ENCODE measurements around the gene APP.
A peak's percentile ranks its signal among the peaks of the same experiment; 100 is the strongest.

APP gene
- total RNA-seq: 40.2 to 60.8 (median 46.1) reads per million in 4 donors

DNA sequence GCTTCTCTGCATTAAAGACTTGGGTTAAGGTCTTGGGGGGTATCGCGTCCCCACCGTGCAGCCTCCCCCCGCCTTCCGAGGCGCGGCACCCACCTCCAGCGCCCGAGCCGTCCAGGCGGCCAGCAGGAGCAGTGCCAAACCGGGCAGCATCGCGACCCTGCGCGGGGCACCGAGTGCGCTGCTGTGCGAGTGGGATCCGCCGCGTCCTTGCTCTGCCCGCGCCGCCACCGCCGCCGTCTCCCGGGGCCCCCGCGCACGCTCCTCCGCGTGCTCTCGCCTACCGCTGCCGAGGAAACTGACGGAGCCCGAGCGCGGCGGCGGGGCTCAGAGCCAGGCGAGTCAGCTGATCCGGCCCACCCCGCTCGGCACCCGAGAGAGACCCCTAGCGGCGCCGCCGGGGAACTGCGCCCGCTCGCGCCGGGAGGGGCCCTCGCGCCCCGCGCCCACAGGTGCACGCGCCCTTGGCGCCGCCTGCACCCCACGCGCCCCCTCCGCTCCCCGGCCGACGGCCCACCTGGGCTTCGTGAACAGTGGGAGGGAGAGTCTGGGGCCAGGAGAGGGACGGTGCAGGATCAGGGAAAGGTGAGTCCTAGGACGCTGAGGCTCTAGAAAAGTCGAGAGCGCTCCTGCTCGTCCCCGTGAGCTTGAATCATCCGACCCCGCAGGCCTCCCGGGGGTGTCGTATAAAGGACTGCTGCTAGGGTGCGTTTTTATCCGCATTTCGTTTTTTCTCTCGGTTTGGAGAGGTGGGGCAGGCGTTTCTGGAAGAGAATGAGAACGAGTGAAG is at the start of gene APP:
TSS of gene APP (minus strand) at position 300 of the 787 bp plus-strand sequence. CDS start at position 150, 150 bp downstream.
- DNase-seq: peak; percentile 63 to 83 (median 78)

DNA sequence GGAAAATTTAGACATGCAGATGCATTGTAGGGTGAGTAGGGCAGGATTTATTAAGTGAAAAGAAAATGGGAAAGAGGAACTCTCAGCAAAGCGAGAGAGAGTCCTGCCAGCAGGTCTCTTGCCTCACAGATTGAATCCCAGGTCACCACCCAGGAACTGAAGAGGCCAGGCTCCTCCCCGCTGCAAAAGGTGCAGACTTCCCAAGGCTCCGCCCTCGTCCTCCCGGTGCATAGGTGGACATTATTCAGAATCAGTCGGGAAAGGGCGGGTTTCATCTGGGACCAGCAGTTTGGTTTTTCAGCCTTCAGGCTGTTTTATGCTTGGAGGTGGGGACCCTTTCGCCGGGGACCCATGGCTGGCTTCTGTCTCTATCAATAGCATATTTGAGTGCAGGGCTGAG is 41.6 kb upstream of the APP start:
- DNase-seq: no peak

DNA sequence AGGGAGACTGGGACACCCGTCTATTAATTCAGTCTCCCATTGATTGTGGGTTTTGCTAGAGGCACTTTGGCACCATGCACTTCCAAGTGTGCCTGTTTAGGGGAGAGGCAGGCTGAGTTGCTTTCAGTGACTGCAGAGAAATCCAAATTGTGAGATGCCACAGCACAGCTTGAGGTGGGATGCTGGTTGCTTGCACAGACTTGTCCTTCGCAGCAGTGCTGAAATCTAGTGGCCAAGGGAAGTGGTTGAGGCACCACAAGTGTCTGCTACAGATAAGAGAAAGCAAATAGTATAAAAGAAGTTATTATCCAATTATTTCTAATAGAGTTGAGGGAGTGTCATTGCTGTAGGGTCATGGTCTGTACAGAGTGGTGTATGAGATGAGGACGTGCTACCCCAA is 40.0 kb upstream of the APP start:
- DNase-seq: no peak

DNA sequence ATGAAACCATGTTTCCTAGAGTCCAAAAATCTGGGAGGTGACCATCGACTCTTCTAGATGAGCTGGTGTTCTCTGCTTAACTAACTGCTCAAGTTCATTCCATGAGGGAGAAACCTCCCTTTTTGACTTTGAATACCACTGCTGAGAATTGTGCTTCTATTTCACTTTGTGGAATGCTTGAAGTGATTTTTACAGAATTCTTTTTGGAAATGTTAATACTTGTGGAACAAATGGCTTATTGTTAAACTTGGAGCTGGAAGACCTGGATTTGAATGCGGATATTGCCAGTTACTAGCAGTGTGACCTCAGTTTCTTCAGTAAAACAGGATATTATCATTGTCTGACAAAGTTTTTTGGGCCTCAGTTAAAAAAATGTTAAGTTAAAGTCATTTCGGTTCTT is 36.5 kb upstream of the APP start:
- DNase-seq: no peak

DNA sequence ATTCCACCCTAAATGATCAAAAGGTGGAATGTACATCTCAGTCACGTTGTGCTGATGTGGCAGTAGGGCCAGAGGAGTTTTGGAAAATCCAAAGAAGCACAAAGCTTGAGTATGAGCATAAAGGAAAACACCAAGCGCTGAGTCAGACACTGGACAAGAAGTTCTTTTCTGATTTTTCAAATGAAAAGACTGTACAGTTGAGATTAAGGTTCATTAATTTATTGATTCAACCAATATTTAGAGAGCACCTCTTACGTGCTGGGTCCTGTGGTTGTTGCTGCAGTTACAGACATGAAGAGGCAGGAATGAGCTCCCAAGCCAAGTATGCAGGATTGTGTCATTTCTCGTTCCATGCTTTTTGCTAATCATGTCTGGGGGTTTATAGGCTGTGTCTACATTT is 28.9 kb upstream of the APP start:
- no peak for DNase-seq

DNA sequence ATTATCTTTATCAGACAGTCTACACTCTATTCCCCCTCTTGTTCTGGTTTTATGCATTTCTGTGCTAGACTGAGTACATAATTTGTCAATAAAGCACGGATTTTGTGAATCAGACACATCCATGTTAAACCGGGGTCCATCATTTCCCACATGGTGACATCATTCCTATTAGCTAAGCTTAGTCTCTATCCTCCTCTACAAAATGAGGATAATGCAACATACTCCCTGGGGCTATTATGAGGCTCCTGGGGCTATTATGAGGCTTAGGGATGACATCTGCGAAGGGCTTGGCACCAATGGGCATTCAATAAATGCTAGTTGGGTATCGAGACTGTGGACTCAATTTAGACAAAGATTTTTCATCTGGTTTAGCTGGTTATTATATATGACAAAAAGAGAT is 25.1 kb upstream of the APP start:
- no peak for DNase-seq

DNA sequence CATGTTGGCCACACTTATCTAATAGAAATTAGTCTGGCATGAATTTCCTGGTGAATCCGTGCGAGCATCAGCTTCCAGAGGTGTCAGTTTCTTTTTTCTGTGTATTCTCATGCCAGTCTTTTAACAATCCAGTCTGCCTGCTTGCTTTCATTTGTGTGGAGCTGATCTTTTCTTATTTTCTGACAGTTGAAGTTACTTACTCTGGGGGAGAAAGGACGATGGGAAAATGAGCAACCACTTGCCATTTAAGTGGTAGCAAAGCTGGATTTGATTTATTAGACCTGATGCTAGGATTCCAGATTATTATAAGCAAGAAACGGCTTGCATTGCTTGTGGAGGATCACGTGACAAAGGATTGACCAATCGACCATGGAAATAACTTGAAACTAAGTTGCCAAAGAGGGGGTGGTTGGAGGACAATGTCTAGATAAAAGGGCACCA is 24.3 kb upstream of the APP start:
- DNase-seq: no peak

DNA sequence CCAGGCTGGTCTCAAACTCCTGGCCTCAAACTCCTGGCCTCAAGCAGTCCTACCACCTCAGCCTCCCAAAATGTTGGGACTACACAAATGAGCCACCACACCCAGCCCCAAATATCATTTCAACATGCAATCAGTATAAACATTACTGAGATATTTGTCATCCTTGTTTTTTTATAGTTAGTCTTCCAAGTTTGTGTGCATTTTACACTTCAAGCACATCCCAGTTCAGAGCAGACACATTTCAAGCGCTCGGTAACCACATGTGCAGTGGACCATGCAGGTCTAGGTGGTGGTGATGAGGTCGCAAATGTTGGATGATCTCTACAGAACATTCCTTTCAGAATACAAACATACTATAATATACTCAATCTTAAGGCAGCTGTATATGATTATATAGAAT is 23.8 kb upstream of the APP start:
- DNase-seq: no peak

DNA sequence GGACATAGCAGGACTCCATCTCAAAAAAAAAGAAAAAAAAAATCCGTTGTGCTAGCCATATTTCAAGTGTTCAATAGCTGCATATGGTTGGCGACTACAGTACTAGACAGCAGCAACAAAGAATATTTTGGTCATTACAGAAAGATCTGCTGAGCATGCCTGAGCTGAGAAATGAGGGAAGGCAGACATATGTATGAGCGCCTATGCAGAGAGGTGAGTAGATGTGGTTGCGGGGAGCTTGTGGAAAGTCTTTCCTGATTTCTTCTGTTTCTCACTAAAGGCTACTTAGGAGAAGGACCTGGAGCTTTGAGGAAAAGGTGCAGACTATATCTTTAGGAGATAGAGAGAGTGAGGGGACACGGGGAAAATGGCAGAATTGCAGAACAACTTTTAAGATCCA is 21.0 kb upstream of the APP start:
- no peak for DNase-seq

DNA sequence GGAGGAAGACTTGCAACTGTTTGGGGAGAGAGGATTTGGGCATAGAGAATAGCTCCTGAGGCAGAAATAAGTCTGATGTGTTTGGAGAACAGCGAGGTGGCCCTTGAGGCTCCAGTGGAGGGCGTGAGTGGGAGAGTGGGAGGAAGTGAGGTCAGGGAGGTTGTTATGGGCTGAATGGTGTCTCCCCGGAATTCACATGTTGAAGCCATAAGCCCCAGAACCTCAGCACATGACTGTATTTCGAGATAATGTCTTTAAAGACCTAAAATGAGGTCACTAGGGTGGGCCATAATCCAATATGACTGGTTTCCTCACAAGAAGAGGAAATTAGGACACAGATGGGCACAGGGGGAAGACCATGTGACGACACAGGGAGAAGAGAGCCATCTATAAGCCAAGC is 17.9 kb upstream of the APP start:
- DNase-seq: no peak

DNA sequence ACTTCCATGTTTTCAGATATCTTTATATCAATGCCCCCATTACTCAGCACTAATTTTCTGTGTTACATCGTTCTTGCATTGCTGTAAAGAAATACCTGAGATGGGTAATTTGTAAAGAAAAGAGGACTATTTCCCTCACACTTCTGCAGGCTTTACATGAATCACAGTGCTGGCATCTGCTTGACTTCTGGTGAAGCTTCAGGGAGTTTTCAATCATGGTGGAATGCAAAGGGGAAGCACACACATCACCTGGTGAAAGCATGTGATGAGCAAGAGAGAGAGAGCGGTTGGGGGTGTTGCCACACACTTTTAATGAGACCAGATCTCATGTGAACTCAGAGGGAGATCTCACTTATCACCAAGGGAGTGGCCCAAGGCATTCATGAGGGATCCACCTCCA is 14.9 kb upstream of the APP start:
- no peak for DNase-seq

DNA sequence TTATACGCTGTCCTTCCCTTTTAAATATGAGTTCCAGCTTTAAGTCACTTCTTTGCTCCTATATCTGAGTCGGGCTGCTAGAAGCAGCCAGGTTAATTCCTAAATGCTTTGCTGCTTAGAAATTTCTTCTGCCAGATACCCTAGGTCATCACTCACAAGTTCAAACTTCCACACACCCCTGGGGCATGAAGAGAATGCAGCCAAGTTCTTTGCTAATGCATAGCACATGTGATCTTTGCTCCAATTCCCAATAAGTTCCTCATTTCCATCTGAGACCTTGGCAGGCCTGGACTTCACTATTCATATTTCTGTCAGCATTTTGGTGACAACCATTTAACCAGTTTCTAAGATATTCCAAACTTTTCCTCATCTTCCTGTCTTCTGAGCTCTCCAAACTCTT is 14.5 kb upstream of the APP start:
- DNase-seq: no peak

DNA sequence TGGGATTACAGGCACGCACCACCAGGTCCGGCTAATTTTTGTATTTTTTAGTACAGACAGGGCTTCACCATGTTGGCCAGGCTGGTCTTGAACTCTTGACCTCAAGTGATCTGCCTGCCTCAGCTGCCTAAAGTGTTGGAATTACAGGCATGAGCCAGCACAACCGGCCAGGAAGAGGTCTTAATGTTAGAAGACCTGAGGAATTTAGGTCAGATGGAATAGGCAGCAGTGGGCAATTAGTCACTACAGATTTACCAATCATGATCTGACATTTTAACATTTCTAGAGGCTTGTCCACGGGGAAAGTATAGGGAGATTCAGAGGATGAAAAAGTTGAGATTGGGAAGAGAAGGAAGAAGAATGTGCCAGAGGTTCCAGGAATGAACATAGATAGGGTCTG is 8.9 kb upstream of the APP start:
- no peak for DNase-seq

DNA sequence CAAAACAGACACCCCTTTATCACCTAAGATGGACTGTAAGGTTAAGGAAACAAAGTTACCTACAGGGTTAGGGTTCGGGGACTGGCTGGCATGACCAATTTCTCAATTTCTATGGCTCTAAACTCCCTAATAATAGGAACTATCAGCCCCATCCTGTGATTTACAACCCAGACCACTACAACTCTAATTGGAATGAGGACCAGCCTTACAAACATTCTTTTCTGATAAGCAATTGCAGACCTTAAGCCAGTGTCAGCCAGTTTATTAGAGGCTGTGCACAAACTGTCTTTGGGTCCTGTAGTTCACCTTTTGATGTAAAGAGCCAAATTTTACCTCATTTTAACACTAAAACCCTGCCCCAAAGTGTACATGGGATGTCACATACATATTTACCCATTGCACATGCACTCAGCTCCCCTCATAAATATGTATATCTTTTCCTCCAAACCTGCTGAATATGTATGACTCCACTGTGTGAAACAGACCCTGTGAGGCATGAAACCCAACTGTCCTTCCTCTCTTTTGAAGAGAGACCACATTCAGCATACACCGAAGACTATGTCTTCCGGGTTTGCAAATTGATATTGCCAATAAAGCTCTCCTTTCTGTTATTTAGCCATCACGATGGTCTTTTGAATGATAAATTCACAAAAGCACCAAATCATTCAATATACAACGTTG is 7.3 kb upstream of the APP start:
- DNase-seq: no peak

DNA sequence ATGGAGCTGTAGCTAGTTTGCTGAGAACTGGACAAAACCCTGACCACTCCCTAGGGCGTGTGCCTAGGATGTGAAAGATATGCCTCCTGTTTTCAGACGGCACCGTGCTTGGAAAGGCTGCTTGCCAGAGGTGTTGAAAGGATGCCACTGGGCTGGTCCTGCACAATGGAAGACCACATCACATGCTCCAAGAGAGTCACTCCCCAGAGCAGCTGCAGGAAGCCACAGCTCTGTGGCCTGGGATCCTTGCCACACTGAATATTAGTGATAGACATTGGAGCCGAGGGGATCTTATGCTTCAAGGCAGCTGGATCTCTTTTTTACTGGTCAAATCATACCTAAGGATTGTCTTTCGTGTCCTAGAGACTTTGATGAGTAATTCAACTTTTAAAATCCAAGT is 6.6 kb upstream of the APP start:
- no peak for DNase-seq

DNA sequence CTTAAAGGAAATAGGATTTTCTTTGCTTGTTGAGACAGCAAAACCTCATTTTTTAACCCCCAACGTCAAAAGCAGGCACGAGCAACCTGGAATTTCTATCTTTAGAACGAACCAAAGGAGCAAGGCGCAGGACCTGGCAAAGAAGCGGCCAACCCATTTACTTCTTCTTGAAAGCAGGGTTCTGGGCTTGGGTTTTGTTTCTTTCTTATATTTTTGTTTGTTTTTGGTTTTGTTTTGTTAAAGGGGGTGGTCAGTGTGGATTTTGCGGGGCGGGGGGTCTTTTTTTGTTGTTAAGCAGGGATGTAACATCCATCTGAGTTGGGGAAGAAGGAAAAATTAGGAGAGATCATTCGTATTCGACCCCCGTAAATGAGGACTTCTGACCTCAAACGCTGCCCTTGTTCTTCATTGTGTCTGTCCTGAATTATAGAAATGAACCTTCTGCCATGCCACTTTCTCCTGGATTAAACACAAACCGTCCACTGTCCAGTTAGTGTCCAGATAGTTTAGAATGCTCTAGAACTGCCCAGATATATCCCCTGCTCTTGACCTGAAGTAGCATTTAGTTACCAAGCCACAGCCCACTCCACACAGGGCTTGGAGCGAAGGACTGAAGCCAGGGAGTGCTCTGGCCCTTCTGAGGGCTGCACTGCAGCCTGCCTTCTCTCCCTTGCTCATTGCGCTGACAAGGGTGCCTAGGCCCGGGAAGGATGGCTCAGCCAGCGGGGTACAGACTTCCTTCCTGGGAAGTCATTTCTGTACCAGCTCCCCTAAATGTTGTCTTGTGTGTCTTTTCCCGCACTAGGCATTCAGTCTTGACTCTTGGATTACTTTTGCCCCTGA is 909 bp upstream of the APP start:
- DNase-seq: no peak

DNA sequence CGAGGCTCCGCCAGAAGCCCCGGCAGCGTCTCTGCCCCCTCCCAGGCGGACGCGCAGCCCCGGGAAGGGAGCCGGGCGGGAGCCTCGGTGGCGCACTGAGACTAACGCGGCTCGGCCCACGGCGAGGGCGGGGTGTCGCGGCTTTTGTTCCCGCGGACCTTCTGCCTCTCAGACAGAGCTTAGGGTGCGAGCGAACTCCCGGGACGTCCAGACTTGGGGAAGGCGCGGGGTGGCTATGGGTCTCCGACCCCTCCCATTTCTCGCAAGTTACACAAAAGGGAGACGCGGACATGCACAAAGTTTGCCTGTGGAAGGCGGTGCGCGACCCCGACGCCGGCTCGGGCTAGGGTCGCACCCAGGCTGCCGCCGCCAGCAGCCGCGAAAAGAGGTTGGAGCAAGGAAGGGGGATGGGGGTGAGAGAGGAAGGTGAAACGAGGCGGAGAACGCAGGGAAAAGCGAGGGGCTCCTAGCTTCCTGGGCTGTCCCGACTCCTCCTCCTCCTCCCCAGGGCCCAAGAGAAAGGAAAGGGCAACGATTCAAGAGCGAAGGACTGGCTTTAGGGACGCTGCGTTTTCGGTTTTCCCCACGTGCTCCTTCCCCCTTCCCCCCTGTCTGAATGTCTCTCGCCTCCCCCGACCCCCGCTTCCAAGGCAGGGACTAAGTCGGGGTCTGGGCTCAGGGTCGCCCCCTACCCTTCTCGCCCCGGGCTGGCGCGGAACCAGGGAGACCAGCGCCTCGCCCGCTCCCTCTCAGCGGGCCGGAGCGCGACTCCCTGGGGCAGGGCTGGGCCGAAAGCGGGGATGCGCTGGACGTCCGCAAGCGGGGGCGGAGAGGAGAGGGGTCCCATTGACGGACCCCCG is 729 bp downstream of the APP start:
- peak; percentile 12 to 41 (median 18) for DNase-seq

DNA sequence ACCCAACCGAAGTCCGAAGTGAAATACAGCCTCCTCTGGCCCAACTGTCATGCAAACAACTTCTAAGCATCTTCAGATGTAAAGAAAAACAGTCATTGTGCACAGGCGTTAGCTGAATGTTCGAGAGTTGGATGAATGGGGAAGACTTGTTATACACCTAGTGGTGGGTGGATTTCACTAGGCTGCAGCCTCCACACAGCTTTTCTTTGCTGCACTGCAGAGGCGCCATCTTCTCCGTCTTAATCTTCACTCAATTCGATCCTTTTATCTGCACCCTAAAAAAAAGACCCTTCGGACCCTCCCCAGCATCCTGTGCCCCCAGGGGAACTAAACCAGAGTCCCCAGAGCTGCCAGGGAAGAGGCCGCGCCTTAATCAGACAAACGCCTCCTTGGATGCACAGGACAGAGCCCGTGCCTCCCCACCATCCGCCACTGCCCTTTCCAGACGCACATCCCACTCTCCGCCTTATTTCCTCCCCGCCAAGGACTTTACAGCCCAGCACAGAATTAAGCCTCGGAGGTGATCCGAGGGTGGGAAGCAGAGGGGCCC is 1.4 kb downstream of the APP start:
- DNase-seq: peak in 4 of 5 donors; percentile 4 to 67 (median 20)

DNA sequence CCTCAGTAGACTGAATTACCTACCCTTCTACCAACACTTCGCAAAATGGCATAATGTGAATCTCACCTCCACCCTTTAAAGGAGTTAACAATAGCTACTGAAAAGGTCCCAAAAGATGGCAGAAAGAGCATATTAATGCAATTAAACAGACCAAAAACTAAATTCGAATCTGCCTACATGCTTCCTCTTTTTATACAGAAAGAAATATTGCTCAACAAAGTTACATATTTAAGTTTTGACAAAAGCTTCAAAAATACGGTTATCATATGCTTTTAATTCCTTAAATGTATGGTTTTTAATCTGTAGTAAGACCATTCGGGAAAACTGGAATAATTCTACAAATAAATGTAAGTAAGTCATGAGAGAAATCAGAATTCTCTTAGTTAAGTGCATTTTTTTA is 2.2 kb downstream of the APP start:
- DNase-seq: no peak

DNA sequence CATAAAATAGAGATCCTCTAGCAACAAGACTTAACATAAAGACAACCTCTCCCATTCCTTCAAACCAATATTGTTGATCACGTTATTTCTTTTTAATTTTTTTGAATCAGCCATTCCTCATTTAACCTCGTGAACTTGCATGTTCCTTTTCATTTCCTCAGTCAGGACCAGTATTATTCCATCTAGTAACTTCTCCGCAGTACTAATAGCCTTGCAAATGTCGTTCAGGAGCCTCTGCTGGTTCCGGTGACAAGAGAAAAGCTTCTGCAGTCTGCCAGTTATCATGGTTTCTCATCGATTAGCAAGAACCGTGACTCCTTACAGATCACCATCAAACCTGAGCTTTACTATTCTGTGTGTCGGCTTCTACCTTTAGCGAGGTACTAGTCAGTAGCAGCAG is 3.0 kb downstream of the APP start:
- DNase-seq: no peak

DNA sequence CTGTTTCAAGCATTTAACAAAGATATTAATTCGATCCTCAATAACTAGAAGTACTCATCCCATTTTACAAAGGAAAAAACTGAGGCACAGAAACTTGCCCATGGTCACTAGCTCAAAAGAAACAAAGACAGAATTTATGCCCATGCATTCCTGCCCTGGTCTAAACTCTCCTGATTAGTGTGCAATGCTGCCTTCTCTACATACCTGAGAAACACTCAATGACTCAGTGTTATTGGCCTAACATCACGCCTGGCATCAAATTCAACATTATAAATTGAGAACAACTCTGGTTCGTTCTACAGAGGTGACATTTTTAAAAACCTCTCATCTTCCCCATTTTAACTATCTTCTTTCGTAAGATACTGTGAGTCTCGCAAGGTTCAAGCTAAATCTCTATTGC is 5.2 kb downstream of the APP start:
- DNase-seq: no peak

DNA sequence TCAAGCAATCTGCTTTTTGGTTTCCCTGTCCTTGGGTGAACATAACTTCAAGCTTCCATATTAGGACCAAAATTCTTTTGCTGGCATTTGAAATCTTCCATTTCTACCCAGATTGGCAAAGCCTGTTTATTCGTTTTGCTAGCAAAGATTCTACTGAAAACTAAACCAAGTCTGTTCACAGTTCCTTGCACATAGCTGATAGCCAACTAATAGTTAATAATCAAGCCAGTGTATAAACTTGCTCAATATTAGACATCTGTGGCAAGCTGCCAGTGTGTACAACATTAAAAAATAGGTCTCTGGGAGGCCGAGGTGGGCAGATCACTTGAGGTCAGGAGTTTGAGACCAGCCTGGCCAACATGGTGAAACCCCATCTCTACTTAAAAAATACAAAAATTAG is 6.3 kb downstream of the APP start:
- no peak for DNase-seq

Measured in T-helper 1 cell (primary cell).